CMK (cell line): ENCODE results near the gene PDE4D.

Experiments
- DNase-seq: peaks from one replicate; pipeline ENCODE4 v3.0.0-alpha.2; 2010; ENCODE audit warnings: low read depth

Gene PDE4D

DNA sequence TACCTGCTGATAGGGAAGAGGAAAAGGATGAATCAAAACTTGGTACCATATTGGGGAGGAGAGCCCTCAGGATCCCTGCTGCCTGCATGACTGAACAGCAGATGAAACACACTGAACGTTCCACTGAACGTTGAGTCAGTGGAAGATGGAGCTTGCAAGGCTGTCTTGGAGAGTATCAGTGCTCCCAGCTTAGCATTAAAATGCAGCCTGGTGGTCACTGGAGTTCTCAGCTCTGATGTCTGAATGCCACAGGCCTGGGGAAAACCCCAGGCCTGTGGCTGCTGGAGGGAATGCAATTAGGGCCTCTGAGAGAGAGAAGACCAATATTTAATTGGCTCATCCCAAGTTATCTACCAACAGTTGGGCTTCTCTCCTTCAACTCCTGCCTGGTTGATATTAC, 54.5 kb downstream of the PDE4D start:
- no peak for DNase-seq

- DNase-seq = no peak
These were observed 55.5 kb downstream of the PDE4D start for GRCh38 chr5:59838067-59838466.

DNA sequence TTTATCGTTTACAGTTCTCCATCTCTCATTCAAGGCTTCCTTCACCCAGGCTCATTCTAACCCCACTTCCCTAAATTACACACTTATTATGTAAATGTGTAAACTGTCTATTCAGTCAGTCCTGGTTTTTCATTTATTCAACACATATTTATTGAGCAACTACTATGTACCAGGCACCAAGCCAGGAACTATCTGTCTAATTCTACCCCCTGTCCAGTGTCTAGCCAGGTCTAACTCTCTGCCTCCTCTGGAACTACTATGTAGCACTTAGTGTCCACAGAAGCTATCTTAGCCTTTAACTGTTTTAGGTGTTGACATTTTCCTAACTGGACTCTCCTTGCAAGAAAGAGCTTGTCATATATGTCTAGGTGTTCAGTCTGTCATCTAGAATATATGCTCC, 56.5 kb downstream of the PDE4D start:
- no peak for DNase-seq

- DNase-seq = no peak
These were observed 57.7 kb downstream of the PDE4D start for GRCh38 chr5:59835800-59836199.

- DNase-seq = no peak
These were observed 60.1 kb downstream of the PDE4D start for GRCh38 chr5:59833448-59833847.

GRCh38 chr5:59832577-59833301, 60.8 kb downstream of the PDE4D start:
- no peak for DNase-seq

DNA sequence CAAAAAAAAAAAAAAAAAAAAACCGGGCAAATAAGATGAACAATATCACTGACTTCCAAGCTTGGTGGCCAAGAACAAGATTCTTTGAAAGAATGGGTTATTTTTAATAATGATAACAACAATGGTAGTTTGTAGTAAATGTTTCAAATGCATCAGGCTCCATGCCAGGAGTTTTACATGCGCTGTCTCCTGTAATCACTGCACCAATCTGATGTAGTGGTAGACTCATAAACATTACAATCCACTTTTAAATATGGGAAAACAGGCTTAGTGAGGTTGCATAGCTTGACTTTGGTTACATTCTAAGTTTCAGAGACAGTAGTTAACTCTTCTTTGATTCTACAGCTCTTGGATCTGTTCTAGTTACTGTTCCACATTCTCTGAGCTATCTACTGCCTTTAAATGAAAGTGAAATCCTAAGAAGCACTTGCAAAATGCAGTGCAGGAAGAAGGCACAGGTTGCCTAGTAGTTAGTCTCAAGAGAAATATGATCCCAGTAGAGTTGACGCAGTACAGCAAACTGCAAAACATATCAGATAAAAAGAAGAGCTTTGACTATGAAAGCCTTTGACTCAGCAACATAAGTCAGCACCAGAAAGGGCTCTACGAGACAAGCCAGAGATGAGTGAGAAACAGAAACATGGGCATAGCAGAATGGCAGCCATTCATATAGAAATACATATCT, 62.1 kb downstream of the PDE4D start:
- DNase-seq = no peak

DNA sequence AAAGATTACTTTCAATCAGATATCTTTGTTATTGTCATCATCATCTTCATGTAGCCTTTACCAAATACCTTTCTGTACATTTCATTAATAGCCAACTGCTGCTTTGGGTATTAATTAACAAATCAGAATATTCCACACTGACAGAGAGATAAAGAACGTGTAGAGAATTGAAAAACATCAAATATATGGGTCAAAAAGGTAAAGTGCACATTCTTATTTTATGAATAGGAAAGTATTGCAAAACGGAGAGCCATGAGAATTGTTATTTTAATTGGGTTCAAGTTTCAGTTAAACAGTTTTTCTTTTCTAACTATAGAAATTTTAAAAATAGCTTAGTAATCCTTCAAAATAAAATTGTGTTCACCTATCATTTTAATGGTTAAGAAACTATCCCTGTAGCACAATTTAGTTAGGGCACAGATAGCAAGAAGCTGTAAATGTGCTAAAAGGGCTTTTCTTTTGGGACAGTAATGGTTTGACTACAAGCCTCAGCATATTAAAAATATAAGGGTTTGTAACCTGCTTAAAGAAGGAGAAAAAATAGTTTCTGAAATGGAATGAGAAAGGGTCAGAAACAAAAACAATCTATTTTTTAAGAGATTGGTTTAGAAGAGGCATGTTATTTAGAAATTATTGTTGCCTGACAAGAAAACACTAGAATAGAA, 62.9 kb downstream of the PDE4D start:
- no peak for DNase-seq

GRCh38 chr5:59829922-59830321, 63.6 kb downstream of the PDE4D start:
- no peak for DNase-seq

DNA sequence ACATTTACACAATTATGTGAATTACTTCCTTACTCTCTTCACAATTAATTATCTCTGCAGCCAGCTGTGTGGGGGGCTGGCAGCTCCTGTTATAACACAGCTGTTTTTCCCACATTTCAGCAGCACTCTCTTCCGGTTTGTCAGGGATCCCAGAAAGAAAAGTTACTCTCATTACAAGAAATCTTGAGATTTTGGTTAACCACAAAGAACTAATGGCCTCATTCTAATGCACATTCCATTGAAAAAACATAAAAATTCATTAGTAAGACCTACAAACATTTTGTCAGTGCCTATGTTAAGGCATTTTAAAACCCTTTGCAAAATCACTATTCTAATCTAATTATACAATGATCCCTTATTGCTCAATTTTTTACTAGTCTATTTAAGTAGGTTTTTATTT, 64.1 kb downstream of the PDE4D start:
- DNase-seq = no peak

- no peak for DNase-seq
These were observed 64.9 kb downstream of the PDE4D start for GRCh38 chr5:59828623-59829022.

- DNase-seq = no peak
These were observed 66.5 kb downstream of the PDE4D start for GRCh38 chr5:59826996-59827395.

- no peak for DNase-seq
These were observed 70.1 kb downstream of the PDE4D start for GRCh38 chr5:59823420-59823819.

- DNase-seq = no peak
These were observed 73.7 kb downstream of the PDE4D start for GRCh38 chr5:59819806-59820205.

DNA sequence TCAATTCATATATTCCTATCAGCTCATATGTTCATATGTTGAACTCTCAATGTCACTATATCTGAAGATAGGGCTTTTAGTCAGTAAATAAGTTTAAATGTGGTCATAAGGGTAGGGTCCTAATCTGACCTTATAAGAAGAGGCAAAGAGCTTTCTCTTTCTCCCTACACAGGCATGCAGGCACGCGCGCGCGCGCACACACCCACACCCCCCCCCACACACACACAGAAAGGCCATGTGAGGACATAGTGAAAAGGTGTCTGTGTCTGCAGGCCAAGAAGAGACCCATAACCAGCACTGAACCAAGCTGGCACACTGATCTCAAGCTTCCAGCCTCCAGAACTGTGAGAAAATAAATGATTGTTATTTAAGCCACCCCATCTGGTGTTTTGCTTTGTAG, 76.0 kb downstream of the PDE4D start:
- DNase-seq = no peak

GRCh38 chr5:59816654-59817300, 76.7 kb downstream of the PDE4D start:
- no peak for DNase-seq

DNA sequence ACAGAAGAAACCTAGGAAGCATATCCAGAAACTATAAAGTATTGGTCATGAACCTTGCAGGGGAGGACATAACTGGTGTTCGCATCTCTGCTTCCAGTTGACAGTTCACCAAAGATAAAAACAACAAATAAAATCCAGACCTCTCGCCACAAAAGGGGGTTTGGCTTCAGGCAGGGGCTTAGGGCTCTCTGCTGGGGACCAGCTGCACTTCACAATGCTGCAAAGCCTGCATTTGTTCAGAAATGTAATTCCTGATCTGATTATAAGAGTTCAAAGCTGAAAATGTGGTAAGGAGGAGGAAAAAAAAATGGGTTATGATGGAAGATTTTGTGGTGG, 79.0 kb downstream of the PDE4D start:
- DNase-seq = no peak

DNA sequence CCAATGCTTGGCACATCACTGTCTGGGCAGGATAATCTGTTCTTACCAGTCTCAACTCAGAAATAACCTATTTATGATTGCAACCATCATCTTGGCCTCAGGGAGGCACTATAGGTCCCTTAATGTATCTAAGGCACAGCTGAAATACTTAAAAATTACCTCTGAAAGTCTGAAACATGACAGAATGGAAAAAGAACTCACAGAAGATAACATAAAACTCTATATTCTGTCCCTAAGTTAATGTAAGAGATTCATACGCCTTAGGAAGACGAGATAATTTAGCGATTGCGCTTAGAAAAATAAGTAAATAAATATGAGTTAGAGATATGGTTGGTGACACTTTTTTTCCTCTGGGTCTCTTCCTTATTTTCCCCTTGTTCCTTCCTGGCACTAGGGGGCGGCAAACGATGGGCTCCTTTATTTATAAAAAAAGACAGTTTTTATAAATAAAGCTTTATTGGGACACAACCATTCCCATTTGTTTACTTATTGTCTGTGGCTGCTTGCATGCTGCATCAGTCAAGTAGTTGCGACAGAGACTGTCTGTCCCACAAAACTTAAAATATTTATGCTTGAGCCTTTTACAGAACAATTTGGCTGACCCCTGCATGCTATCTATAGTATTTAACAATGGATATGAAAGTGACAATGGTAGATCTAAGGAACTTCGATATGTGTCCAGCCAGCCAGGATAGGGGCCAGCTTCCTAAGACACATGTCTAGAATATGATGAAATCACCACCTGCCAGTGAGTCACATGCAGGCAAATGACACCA, 79.6 kb downstream of the PDE4D start:
- DNase-seq = peak; percentile 37

- peak; percentile 37 for DNase-seq
These were observed 83.5 kb downstream of the PDE4D start for GRCh38 chr5:59810041-59810440.

DNA sequence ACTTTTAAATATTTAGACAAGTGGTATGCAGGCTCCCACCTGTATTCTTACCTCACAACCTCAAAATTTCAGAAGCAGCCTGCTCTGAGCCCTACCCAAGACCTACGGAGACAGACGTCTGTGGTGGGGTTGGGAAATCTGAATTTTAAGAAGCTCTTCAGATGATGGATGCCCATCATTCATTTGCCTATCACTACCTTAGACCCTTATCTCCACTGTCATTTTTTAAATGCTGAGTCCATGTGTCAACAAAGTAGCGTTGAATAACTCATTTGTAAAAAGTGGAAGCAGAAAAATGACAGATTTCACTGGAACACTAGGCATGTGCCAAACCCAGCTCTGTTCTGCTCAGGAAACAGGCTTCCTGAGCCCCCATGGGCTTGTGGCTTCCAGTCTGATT, 85.7 kb downstream of the PDE4D start:
- no peak for DNase-seq

DNA sequence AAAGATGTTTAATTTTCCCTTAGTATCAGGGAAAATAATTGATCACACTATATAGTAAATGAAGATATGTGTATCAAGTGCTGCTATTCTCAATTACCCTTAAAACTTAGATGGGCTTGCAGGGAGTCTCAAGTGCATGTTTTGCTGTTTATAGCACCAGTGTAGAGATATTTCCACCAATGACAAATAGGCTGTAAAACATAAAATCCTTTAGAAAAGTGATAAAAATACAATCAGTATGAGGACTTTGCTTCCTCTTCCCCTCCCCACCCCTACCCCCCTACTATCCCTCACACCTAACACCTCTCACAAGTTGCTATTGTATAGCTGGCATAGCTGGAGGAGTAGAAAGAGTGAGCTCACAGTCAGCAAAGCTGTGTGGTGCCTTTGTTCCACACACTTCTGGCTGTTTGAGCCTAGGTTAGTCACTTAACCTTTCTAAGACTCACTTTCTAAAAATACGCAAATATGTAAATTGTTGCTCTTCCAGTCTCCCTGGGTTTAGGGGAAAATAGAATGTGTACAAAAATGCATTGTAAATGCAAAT, 93.1 kb downstream of the PDE4D start:
- no peak for DNase-seq
